ENCODE measurements around the gene MAPRE3.

Gene MAPRE3

GRCh38 chr2:26945991-26946750 is 24.3 kb upstream of the MAPRE3 start:
- H3K27me3 ChIP-seq (ENCODE audit: insufficient read depth, low read depth, severe bottlenecking) = no peaks in the 10 kb centered on the region
- H3K27ac ChIP-seq = no peak overlapping the region
- no peak for TF ChIP-seq CTCF (IDR thresholded peaks at IDR 0.05; ENCODE audit: low read depth, low read length)
- H3K4me3 ChIP-seq (ENCODE audit: low read depth, low read length) = no peak overlapping the region
- no peaks in the 10 kb centered on the region for H3K9me3 ChIP-seq (ENCODE audit: severe bottlenecking)
- H3K36me3 ChIP-seq = peaks cover 82% of the 10 kb centered on the region
- no peak for DNase-seq

- H3K27ac ChIP-seq = no peak overlapping the region
- no peak for DNase-seq
- no peaks in the 10 kb centered on the region for H3K27me3 ChIP-seq (ENCODE audit: insufficient read depth, low read depth, severe bottlenecking)
- no peak overlapping the region for H3K4me3 ChIP-seq (ENCODE audit: low read depth, low read length)
- H3K9me3 ChIP-seq (ENCODE audit: severe bottlenecking) = no peaks in the 10 kb centered on the region
- peaks cover 73% of the 10 kb centered on the region for H3K36me3 ChIP-seq
- TF ChIP-seq CTCF (IDR thresholded peaks at IDR 0.05; ENCODE audit: low read depth, low read length) = no peak
Observed at GRCh38 chr2:26946841-26947784, 23.3 kb upstream of the MAPRE3 start.

- no peaks in the 10 kb centered on the region for H3K27me3 ChIP-seq (ENCODE audit: insufficient read depth, low read depth, severe bottlenecking)
- no peak for DNase-seq
- TF ChIP-seq CTCF (IDR thresholded peaks at IDR 0.05; ENCODE audit: low read depth, low read length) = no peak
- no peak overlapping the region for H3K27ac ChIP-seq
- no peaks in the 10 kb centered on the region for H3K9me3 ChIP-seq (ENCODE audit: severe bottlenecking)
- peaks cover 56% of the 10 kb centered on the region for H3K36me3 ChIP-seq
- no peak overlapping the region for H3K4me3 ChIP-seq (ENCODE audit: low read depth, low read length)
Observed at GRCh38 chr2:26948800-26949199, 21.6 kb upstream of the MAPRE3 start.

DNA sequence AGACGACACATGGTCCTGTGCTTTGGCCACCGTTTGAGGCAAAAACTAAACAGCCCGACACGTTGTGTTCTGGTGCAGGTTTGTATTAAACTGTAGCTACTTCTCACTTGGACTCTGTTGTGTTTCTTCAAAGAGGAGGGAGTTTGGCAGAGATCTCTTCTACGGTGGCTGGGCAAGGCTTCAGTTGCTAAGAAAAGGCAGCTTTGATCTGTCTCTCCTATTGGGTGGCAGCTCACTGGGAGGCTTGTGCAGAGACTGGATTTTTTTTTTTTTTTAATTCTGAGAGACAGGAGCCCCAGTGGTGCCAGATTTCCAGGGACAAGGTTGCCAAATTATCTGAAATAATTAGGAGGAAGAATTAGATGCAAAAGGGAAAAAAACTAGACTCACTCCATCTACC is 20.2 kb upstream of the MAPRE3 start:
- H3K36me3 ChIP-seq = peaks cover 44% of the 10 kb centered on the region
- H3K27me3 ChIP-seq (ENCODE audit: insufficient read depth, low read depth, severe bottlenecking) = no peaks in the 10 kb centered on the region
- H3K27ac ChIP-seq = no peak overlapping the region
- no peak overlapping the region for H3K4me3 ChIP-seq (ENCODE audit: low read depth, low read length)
- H3K9me3 ChIP-seq (ENCODE audit: severe bottlenecking) = no peaks in the 10 kb centered on the region
- DNase-seq = no peak
- TF ChIP-seq CTCF (IDR thresholded peaks at IDR 0.05; ENCODE audit: low read depth, low read length) = no peak

- TF ChIP-seq CTCF (IDR thresholded peaks at IDR 0.05; ENCODE audit: low read depth, low read length) = no peak
- Histone ChIP-seq H3K27ac (no peak overlapping the region), H3K9me3 (ENCODE audit: severe bottlenecking) (no peaks in the 10 kb centered on the region), H3K36me3 (peaks cover 36% of the 10 kb centered on the region), H3K27me3 (ENCODE audit: insufficient read depth, low read depth, severe bottlenecking) (no peaks in the 10 kb centered on the region), H3K4me3 (ENCODE audit: low read depth, low read length) (no peak overlapping the region)
- no peak for DNase-seq
Observed at GRCh38 chr2:26951236-26951635, 19.2 kb upstream of the MAPRE3 start.
